Heart right ventricle (tissue), 16 donors: Measurements from ENCODE around the gene NAPA. TPM values are rescaled to one million over a fixed set of nuclear protein-coding genes. Genes with fewer than 3 reads are reported as not detected.

Experiments used
- ATAC-seq, 8 donors: fragments of 200-7000 bp; cut with Tn5 transposase; one replicate each; pipeline ENCODE4 v1.9.1; 2020; ENCODE audit warnings: mild to moderate bottlenecking in 8 of 8, moderate library complexity in 8 of 8, moderate number of reproducible peaks in 1 of 8
- DNase-seq, 2 donors: peaks; one replicate each; pipeline ENCODE4 v3.0.0-alpha.2; 2020
- H3K27ac ChIP-seq, 10 donors: fragments of 200-600 bp; sonication (generic) in 2 of 10; one replicate each; pipeline versions ENCODE4 v1.5.0 to v1.8.0; 2020 to 2022; ENCODE audit warnings: mild to moderate bottlenecking in 3 of 10
- H3K27me3 ChIP-seq, 7 donors: fragments of 200-600 bp; one replicate each; pipeline ENCODE4 v1.8.0; 2021 to 2022; ENCODE audit warnings: mild to moderate bottlenecking in 2 of 7
- H3K36me3 ChIP-seq, 9 donors: fragments of 200-600 bp; sonication (generic) in 1 of 9; one replicate each; pipeline versions ENCODE4 v1.5.0 to v1.8.0; 2020 to 2022; ENCODE audit warnings: mild to moderate bottlenecking in 2 of 9
- H3K4me1 ChIP-seq, 9 donors: fragments of 200-600 bp; sonication (generic) in 1 of 9; one replicate each; pipeline versions ENCODE4 v1.5.0 to v1.8.0; 2020 to 2022; ENCODE audit warnings: mild to moderate bottlenecking in 4 of 9
- H3K4me3 ChIP-seq, 10 donors: fragments of 200-600 bp; sonication (generic) in 2 of 10; one replicate each; pipeline versions ENCODE4 v1.5.0 to v1.8.0; 2020 to 2022; ENCODE audit warnings: mild to moderate bottlenecking in 7 of 10, moderate library complexity in 2 of 10
- H3K9me3 ChIP-seq, 11 donors: fragments of 200-600 bp in 10 of 11; sonication (generic) in 2 of 11; one replicate each; pipeline versions ENCODE4 v1.5.0 to v1.8.0; 2013 to 2022; ENCODE audit warnings: mild to moderate bottlenecking in 2 of 11, control low read depth in 1 of 11, moderate library complexity in 1 of 11
- WGBS, 2 donors: extraction: QIAGEN DNeasy Blood & Tissue Kit; methylation state at CpG; one replicate each; pipeline ENCODE4 v1.1.7; 2013; ENCODE audit warnings: inconsistent platforms in 1 of 2; 5-methylcytosine and 5-hydroxymethylcytosine counted together
- intact Hi-C, 10 donors: fragments of 100-400 bp; cut with DNase I; formaldehyde crosslinking; loops; one replicate each; pipeline versions ENCODE4 v1.11.1 to v1.14.2; 2022
- polyA plus RNA-seq, 2 donors: library from polyadenylated mRNA; stranded (reverse); fragments of 200-250 nt; gene quantifications; one replicate each; pipeline ENCODE4 v1.2.3, GENCODE V29; 2013
- total RNA-seq, 10 donors: library from RNA; stranded (reverse); fragmentation: NEBNext Ultra II Directional in 3 of 10; extraction: Animal tissue kit (Norgen Biotek cat#: 25700) in 3 of 10; gene quantifications; one replicate each; pipeline versions ENCODE4 v1.2.1 to v1.2.4, GENCODE V29; 2021 to 2023
- TF ChIP-seq, protein P1 (sequence below), 9 donors: fragments of 200-600 bp; sonication (generic) in 2 of 9; IDR thresholded peaks; one replicate each; pipeline versions ENCODE4 v1.5.0 to v1.8.0; 2021 to 2022; ENCODE audit warnings: antibody characterized with exemption in 9 of 9, mild to moderate bottlenecking in 5 of 9, moderate library complexity in 1 of 9
- donor health status: Arrhythmogenic right ventricular cardiomyopathy.
- donor health status: ischemic (EF 13 %, LVEDD 7.1; RV severe dilation, severe dysfunction).
- donor health status: healthy with polysubstance abuse.
- donor health status: DM: no; HTN: yes; CAD: no.
- donor health status: DM: no; HTN: no; CAD: no.
- donor health status: ischemic (EF 25% LVEDD 6.9; RV normal size, moderate dysfunction).
- donor health status: ischemic (EF 25% LVEDD 5.7; RV mildly dilated, moderate dysfunction).
- donor health status: healthy.
- donor health status: DM: yes; HTN: yes; CAD: no.
- donor health status: Ischemic cardiomyopathy.
- donor health status: ischemic (EF 35%, LVEDD 5.7; RV mildly dilated, moderate dysfunction).
- donor health status: nonischemic (EF 11% LVEDD 7.7; RV severe dilation, severe dysfunction).
- donor health status: DM: yes; HTN: yes; CAD: no.
- donor health status: PGD.
- donor health status: ischemic (EF 29% LVEDD 5.4; RV normal size, mild dysfunction).
- donor health status: nonischemic (EF 23%, LVEDD 6.1; RV moderate dilation, normal function).

The NAPA gene
- total and polyA plus RNA-seq, 12 donors: 115 to 183 (median 125) TPM

DNA sequence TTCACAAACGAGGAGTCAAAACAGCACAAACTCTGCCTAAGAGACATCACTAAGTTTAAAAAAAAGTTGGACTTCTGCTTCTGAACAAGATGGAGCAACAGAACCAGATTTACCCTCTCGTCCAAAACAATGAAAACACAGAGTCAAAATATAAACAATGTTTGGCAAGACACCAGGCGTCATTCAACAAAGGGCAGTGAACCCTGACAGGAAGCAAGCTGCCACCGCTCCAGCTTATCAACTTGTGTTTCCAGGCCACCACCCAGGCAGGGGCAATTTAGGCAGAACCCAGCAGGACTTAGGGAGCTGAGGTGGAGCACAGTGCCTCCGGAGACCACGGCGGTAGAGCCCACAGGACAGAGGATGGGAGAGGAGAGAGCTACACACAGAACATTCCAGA, 8.6 kb upstream of the NAPA start:
- Histone ChIP-seq H3K27ac (peak overlapping the region in 9 of 10 donors; percentile 40 to 88 (median 55)), H3K36me3 (no peaks in the 10 kb centered on the region), H3K9me3 (no peaks in the 10 kb centered on the region), H3K27me3 (peaks cover 0 to 17% (median 0%) of the 10 kb centered on the region in 7 donors), H3K4me3 (no peak overlapping the region), H3K4me1 (peaks cover 0 to 33% (median 16%) of the 10 kb centered on the region in 9 donors)
- ATAC-seq: peak; percentile 24 to 67 (median 52)
- peak in 1 of 2 donors; percentile 33 for DNase-seq
- TF ChIP-seq, protein P1, sequence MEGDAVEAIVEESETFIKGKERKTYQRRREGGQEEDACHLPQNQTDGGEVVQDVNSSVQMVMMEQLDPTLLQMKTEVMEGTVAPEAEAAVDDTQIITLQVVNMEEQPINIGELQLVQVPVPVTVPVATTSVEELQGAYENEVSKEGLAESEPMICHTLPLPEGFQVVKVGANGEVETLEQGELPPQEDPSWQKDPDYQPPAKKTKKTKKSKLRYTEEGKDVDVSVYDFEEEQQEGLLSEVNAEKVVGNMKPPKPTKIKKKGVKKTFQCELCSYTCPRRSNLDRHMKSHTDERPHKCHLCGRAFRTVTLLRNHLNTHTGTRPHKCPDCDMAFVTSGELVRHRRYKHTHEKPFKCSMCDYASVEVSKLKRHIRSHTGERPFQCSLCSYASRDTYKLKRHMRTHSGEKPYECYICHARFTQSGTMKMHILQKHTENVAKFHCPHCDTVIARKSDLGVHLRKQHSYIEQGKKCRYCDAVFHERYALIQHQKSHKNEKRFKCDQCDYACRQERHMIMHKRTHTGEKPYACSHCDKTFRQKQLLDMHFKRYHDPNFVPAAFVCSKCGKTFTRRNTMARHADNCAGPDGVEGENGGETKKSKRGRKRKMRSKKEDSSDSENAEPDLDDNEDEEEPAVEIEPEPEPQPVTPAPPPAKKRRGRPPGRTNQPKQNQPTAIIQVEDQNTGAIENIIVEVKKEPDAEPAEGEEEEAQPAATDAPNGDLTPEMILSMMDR (IDR thresholded peaks at IDR 0.05): no peak
- 11 to 17% methylated on average over 7 of the region's 7 CpGs for WGBS, 2 donors
- intact Hi-C loops: loop anchor here in 5 of 10 donors (5.0 to 10.0 kb wide), 4 partner anchors 74 to 174 kb away; no protein-coding TSS in a partner anchor

DNA sequence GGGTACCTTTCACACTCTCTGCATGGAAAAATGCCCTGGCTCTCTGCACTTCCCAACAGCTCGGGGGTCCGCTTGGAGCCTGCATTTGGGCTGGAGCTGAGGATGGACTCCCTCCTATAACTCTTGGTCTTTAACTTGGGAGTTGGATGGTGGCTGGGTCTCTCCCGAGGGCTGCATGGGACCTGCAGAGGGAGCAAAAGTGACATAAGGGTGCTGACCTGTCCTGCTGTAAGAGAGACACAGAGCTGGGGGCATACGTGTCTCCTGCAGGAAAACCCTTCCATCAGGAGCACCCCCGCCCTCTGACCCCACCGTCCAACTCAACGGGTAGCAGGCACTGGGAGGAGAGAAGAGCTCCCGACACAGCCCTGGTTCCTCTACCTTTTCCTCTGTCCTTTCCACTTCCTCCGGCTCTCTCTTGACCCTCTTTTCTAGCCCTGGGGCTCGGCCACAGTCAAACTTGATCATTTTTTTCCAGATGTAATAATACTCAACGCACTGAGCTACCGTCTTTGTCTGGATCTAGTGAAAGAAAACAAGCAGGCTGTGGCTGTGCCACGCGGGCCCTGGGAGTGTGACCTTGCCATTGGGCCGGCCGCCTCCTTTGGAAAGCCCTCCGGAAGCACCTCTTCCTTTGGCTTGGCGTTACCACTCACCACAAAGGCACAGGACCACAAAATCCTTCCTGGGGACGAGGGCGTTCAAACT, 6.8 kb upstream of the NAPA start:
- peaks cover 0 to 33% (median 16%) of the 10 kb centered on the region in 9 donors for H3K4me1 ChIP-seq
- TF ChIP-seq, protein P1 (IDR thresholded peaks at IDR 0.05): peak in 3 of 9 donors; percentile 22 to 28 (median 22)
- peak overlapping the region in 1 of 10 donors; percentile 10 for H3K4me3 ChIP-seq
- peaks cover 0 to 17% (median 0%) of the 10 kb centered on the region in 7 donors for H3K27me3 ChIP-seq
- peak; percentile 34 to 77 (median 59) for ATAC-seq
- DNase-seq: no peak
- H3K36me3 ChIP-seq: no peaks in the 10 kb centered on the region
- 58 to 67% methylated on average over 20 of the region's 20 CpGs for WGBS, 2 donors
- intact Hi-C loops: loop anchor here in 5 of 10 donors (5.0 to 10.0 kb wide), 4 partner anchors 76 to 176 kb away; no protein-coding TSS in a partner anchor
- no peaks in the 10 kb centered on the region for H3K9me3 ChIP-seq
- peak overlapping the region; percentile 0 to 88 (median 66) for H3K27ac ChIP-seq

DNA sequence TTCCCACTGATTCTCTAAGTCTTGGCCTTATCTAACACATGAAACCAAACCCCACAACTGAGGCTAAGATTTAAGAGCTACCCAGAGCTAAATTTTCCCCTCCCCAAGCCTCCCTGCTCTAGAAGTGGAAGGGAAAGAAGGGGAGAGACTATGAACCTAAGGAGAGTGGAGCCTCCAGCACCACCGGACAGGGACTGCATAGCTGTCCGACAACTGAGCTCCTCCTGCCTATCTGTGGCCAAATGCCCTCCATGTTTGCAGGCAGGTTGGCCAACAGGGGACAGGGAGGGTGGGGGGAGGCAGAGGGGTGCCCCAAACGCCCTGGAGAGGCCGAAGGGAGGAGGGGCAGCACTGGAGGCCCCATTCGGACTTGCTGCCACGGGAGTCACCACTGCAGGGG, 6.0 kb upstream of the NAPA start:
- 48 to 57% methylated on average over 6 of the region's 6 CpGs for WGBS, 2 donors
- Histone ChIP-seq H3K36me3 (no peaks in the 10 kb centered on the region), H3K27ac (peak overlapping the region in 2 of 10 donors; percentile 68 to 71), H3K27me3 (peaks cover 0 to 17% (median 0%) of the 10 kb centered on the region in 7 donors), H3K9me3 (no peaks in the 10 kb centered on the region), H3K4me1 (peaks cover 0 to 37% (median 21%) of the 10 kb centered on the region in 9 donors), H3K4me3 (no peak overlapping the region)
- TF ChIP-seq, protein P1 (IDR thresholded peaks at IDR 0.05): no peak
- intact Hi-C loops: loop anchor here in 5 of 10 donors (5.0 to 10.0 kb wide), 4 partner anchors 76 to 176 kb away; no protein-coding TSS in a partner anchor
- DNase-seq (no peak), ATAC-seq (peak in 1 of 8 donors; percentile 10)

DNA sequence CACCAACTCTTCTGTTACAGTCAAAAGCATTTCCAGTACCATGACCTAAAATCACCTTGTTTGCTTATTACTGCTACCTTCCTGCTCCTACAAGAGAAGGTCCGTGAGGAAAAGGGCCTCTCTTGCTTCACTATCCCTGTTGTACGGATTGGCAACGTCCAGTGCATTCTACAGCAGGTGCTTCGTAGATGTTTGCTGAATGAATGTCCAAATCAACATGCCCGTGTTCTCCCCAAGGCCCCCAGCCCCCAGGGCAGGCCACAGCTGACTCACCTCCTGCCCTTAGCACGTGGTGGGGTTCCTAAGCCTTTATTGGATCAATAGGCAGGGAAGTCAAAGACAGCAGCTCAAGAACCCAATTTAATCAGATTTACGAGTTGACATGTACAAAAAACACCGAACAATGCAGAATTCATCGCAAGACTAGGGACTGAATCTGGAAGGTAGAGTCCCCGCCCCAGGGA, 5.5 kb upstream of the NAPA start:
- Histone ChIP-seq H3K9me3 (no peaks in the 10 kb centered on the region), H3K27me3 (peaks cover 0 to 17% (median 0%) of the 10 kb centered on the region in 7 donors), H3K4me1 (peaks cover 0 to 40% (median 25%) of the 10 kb centered on the region in 9 donors), H3K27ac (no peak overlapping the region), H3K36me3 (no peaks in the 10 kb centered on the region), H3K4me3 (no peak overlapping the region)
- ATAC-seq: no peak
- TF ChIP-seq, protein P1 (IDR thresholded peaks at IDR 0.05): no peak
- DNase-seq: no peak
- intact Hi-C loops: loop anchor here in 5 of 10 donors (5.0 to 10.0 kb wide), 4 partner anchors 77 to 177 kb away; no protein-coding TSS in a partner anchor
- WGBS, 2 donors: 81 to 84% methylated on average over 10 of the region's 10 CpGs
